ENCODE data around the gene PHLDB3. TPM values are rescaled to one million over a fixed set of nuclear protein-coding genes. Genes with fewer than 3 reads are reported as not detected.
A peak's percentile ranks its signal among the peaks of the same experiment; 100 is the strongest.

The PHLDB3 gene
- total and polyA plus RNA-seq, 2 of the 13 experiments (the other 11 are each of a cell fraction or from before 2014, with no cell fraction given) = 11.3 to 14.5 TPM

DNA sequence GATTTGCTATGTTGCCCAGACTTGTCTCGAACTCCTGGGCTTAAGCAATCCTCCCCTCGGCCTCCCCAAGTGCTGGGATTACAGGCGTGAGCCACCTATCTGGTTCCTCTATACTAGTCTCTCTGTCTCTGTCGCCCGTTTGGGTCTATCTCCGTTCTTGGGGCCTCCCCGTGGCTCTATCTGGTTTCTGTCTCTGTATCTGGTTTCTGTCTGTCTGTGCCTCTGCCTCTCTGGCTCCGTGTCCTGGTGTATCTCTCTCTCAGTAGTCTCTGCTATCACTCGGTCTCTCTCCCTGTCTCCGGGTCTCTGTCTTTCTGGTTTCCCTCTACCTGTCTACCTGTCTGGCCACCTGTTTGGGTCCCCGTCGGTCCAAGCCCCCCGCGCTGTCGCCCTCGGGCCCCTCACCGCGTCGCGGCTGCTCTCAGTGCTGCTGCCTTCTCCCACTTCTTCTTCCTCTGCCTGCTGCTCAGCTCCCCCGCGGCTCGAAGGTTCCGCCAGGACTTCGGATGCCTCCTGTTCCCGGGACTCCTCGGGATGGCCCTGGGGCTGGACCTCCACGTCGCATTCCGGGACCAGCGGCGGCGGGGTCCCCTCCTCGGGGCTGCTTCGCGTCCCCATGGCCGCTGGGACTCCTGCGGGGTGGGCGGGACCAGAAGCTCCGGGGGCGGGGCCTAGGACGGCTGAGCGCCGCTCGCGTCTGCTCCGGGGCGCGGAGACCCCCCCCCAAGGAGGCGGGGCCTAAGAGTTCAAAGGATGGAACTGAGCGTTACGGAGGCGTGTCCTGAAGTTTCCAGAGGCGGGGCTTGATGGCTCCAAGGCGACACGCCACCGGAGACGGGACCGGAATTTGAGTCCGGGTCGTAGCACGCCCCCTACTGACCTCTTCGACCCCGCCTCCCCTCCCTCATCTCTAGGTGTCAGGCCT lies 783 bp downstream of the PHLDB3 start (continued):
- TF ChIP-seq ZFAT (CRISPR knock-in tag; conservative IDR thresholded peaks at IDR 0.05) (no peak), ZFP41 (CRISPR knock-in tag; IDR thresholded peaks at IDR 0.05; ENCODE audit: borderline replicate concordance) (no peak), ZNF772 (CRISPR knock-in tag; IDR thresholded peaks at IDR 0.05) (no peak), ZNF576 (CRISPR knock-in tag; IDR thresholded peaks at IDR 0.05) (no peak), ZBTB34 (CRISPR knock-in tag; IDR thresholded peaks at IDR 0.05) (no peak), NR2F1 (CRISPR knock-in tag; IDR thresholded peaks at IDR 0.05) (no peak), ELF3 (CRISPR knock-in tag; IDR thresholded peaks at IDR 0.05) (no peak), ZNF17 (CRISPR knock-in tag; IDR thresholded peaks at IDR 0.05) (no peak), ARNT2 (CRISPR knock-in tag; IDR thresholded peaks at IDR 0.05; ENCODE audit: low read depth) (no peak), KLF15 (CRISPR knock-in tag; IDR thresholded peaks at IDR 0.05; ENCODE audit: borderline replicate concordance) (0 out of 2 replicates have a peak, but pooled peaks have one; percentile 15), TGIF2 (CRISPR knock-in tag; IDR thresholded peaks at IDR 0.05) (no peak; the same call in 1 of the 2 replicates), THRA (CRISPR knock-in tag; IDR thresholded peaks at IDR 0.05; ENCODE audit: borderline replicate concordance) (no peak)
- TF ChIP-seq, protein P1, sequence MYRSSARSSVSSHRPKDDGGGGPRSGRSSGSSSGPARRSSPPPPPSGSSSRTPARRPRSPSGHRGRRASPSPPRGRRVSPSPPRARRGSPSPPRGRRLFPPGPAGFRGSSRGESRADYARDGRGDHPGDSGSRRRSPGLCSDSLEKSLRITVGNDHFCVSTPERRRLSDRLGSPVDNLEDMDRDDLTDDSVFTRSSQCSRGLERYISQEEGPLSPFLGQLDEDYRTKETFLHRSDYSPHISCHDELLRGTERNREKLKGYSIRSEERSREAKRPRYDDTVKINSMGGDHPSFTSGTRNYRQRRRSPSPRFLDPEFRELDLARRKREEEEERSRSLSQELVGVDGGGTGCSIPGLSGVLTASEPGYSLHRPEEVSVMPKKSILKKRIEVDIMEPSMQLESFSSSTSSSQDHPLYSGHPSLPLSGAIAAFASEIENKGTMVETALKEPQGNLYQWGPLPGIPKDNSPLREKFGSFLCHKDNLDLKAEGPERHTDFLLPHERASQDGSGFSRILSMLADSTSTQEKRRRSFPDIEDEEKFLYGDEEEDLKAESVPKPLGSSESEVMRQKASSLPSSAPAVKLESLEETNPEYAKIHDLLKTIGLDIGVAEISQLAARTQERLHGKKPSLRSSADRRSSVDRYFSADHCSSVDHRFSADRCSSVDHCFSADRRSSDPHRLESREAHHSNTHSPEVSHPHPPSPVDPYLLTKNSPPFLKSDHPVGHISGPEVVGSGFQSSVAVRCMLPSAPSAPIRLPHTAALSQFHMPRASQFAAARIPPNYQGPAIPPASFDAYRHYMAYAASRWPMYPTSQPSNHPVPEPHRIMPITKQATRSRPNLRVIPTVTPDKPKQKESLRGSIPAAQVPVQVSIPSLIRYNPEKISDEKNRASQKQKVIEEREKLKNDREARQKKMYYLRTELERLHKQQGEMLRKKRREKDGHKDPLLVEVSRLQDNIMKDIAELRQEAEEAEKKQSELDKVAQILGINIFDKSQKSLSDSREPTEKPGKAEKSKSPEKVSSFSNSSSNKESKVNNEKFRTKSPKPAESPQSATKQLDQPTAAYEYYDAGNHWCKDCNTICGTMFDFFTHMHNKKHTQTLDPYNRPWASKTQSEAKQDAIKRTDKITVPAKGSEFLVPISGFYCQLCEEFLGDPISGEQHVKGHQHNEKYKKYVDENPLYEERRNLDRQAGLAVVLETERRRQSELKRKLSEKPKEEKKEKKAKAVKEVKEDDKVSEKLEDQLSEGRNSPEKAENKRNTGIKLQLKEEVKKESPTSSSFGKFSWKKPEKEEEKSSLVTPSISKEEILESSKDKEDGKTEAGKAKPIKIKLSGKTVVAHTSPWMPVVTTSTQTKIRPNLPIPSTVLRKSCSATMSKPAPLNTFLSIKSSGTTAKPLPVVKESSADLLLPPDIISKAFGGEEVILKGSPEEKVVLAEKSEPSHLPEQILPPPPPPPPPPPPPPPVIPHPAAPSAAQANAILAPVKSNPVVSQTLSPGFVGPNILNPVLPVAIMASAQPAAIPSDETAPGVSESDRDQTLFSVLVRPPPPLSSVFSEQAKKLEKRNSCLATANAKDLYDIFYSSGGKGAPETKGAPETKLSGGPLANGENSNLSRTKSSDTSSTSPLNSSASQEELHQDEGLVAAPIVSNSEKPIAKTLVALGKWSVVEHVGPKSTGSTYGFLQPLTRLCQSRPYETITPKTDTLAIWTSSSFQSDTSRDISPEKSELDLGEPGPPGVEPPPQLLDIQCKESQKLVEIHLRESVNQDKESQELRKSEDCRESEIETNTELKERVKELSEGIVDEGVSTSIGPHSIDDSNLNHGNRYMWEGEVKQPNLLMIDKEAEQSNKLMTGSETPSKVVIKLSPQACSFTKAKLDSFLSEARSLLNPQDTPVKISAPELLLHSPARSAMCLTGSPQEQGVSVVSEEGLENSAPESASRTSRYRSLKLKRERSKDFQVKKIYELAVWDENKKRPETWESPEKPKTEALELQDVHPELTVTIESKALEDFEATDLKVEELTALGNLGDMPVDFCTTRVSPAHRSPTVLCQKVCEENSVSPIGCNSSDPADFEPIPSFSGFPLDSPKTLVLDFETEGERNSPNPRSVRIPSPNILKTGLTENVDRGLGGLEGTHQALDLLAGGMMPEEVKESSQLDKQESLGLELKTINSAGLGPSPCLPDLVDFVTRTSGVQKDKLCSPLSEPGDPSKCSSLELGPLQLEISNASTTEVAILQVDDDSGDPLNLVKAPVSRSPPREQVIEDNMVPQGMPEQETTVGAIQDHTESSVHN (CRISPR knock-in tag; IDR thresholded peaks at IDR 0.05) = no peak
- TF ChIP-seq, protein P2, sequence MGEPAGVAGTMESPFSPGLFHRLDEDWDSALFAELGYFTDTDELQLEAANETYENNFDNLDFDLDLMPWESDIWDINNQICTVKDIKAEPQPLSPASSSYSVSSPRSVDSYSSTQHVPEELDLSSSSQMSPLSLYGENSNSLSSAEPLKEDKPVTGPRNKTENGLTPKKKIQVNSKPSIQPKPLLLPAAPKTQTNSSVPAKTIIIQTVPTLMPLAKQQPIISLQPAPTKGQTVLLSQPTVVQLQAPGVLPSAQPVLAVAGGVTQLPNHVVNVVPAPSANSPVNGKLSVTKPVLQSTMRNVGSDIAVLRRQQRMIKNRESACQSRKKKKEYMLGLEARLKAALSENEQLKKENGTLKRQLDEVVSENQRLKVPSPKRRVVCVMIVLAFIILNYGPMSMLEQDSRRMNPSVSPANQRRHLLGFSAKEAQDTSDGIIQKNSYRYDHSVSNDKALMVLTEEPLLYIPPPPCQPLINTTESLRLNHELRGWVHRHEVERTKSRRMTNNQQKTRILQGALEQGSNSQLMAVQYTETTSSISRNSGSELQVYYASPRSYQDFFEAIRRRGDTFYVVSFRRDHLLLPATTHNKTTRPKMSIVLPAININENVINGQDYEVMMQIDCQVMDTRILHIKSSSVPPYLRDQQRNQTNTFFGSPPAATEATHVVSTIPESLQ (CRISPR knock-in tag; conservative IDR thresholded peaks at IDR 0.05) = no peak
